Measurements from ENCODE around the gene MLST8.

Gene MLST8

GRCh38 chr16:2212362-2213324 lies 7.4 kb downstream of the MLST8 start:
- TF ChIP-seq, protein P1, sequence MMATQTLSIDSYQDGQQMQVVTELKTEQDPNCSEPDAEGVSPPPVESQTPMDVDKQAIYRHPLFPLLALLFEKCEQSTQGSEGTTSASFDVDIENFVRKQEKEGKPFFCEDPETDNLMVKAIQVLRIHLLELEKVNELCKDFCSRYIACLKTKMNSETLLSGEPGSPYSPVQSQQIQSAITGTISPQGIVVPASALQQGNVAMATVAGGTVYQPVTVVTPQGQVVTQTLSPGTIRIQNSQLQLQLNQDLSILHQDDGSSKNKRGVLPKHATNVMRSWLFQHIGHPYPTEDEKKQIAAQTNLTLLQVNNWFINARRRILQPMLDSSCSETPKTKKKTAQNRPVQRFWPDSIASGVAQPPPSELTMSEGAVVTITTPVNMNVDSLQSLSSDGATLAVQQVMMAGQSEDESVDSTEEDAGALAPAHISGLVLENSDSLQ (IDR thresholded peaks at IDR 0.05) = peak; percentile 87
- TF ChIP-seq LEF1 (IDR thresholded peaks at IDR 0.05; ENCODE audit: borderline replicate concordance) = no peak
- ChIA-PET POLR2A (interaction anchor here (1.1 to 2.5 kb wide), 3 partner anchors 9 to 57 kb away, joined by 3 to 12 read pairs (median 4); partner anchors contain the start of genes ECI1 and TRAF7), CTCF (no interaction called here)
- DNase-seq (ENCODE audit: extremely low spot score) = no peak

- CTCF ChIA-PET = interaction anchor here (0.6 kb wide), 2 partner anchors 59 to 74 kb away, joined by 3 read pairs; no protein-coding TSS in a partner anchor
- no peak for TF ChIP-seq SP1 (IDR thresholded peaks at IDR 0.05)
- TF ChIP-seq L3MBTL2 (conservative IDR thresholded peaks at IDR 0.05) = no peak
- no peak for TF ChIP-seq ARNT (IDR thresholded peaks at IDR 0.05)
- TF ChIP-seq CTBP1 (IDR thresholded peaks at IDR 0.05; ENCODE audit: borderline replicate concordance) = no peak
- no peak for TF ChIP-seq ZNF384 (IDR thresholded peaks at IDR 0.05)
- TF ChIP-seq, protein P1 (IDR thresholded peaks at IDR 0.05) = no peak
- TF ChIP-seq HDGF (IDR thresholded peaks at IDR 0.05; ENCODE audit: borderline replicate concordance) = no peak
- no peak for TF ChIP-seq FOXM1 (IDR thresholded peaks at IDR 0.05; ENCODE audit: borderline replicate concordance)
- no peak for TF ChIP-seq LEF1 (IDR thresholded peaks at IDR 0.05; ENCODE audit: borderline replicate concordance)
- no peak for TF ChIP-seq BHLHE40 (IDR thresholded peaks at IDR 0.05; ENCODE audit: borderline replicate concordance)
- no peak for TF ChIP-seq TARDBP (IDR thresholded peaks at IDR 0.05)
- TF ChIP-seq FOXK2 (IDR thresholded peaks at IDR 0.05) = no peak
- no peak for TF ChIP-seq ELF4 (IDR thresholded peaks at IDR 0.05)
- no peak for TF ChIP-seq NFRKB (IDR thresholded peaks at IDR 0.05)
- TF ChIP-seq SUZ12 (IDR thresholded peaks at IDR 0.05) = no peak
- TF ChIP-seq FOXA1 (IDR thresholded peaks at IDR 0.05) = no peak
- POLR2A ChIA-PET = interaction anchor here (0.6 to 3.7 kb wide), 9 partner anchors 9 to 249 kb away, joined by 4 to 34 read pairs (median 12); partner anchors contain the start of genes E4F1, ECI1, MLST8 and RPS2
- no peak for DNase-seq (ENCODE audit: extremely low spot score)
These were observed 8.8 kb downstream of the MLST8 start for GRCh38 chr16:2213817-2214718.

- POLR2A ChIA-PET = interaction anchor here (0.6 to 3.7 kb wide), 12 partner anchors 9 to 250 kb away, joined by 3 to 34 read pairs (median 8); partner anchors contain the start of genes E4F1, ECI1, MLST8 and RPS2
- DNase-seq (ENCODE audit: extremely low spot score) = no peak
These were observed 9.4 kb downstream of the MLST8 start, which contains the start of gene PGP for GRCh38 chr16:2214719-2214968. Gene PGP (minus strand): TSS chr16:2214840. CDS start chr16:2214777, 63 bp downstream.

GRCh38 chr16:2216330-2216729 lies 11.1 kb downstream of the MLST8 start:
- POLR2A ChIA-PET = interaction anchor here (0.9 to 3.7 kb wide), 6 partner anchors 9 to 35 kb away, joined by 3 to 34 read pairs (median 6); partner anchors contain the start of genes E4F1 and ECI1
- TF ChIP-seq SP1 (IDR thresholded peaks at IDR 0.05) (no peak), TARDBP (IDR thresholded peaks at IDR 0.05) (no peak), CTBP1 (IDR thresholded peaks at IDR 0.05; ENCODE audit: borderline replicate concordance) (no peak), FOXA1 (IDR thresholded peaks at IDR 0.05) (no peak), FOXK2 (IDR thresholded peaks at IDR 0.05) (no peak), FOXM1 (IDR thresholded peaks at IDR 0.05; ENCODE audit: borderline replicate concordance) (no peak), BHLHE40 (IDR thresholded peaks at IDR 0.05; ENCODE audit: borderline replicate concordance) (no peak), L3MBTL2 (conservative IDR thresholded peaks at IDR 0.05) (no peak), ZNF384 (IDR thresholded peaks at IDR 0.05) (no peak), HDGF (IDR thresholded peaks at IDR 0.05; ENCODE audit: borderline replicate concordance) (no peak), ELF4 (IDR thresholded peaks at IDR 0.05) (no peak), ARNT (IDR thresholded peaks at IDR 0.05) (no peak), LEF1 (IDR thresholded peaks at IDR 0.05; ENCODE audit: borderline replicate concordance) (no peak), NFRKB (IDR thresholded peaks at IDR 0.05) (no peak), SUZ12 (IDR thresholded peaks at IDR 0.05) (no peak)
- TF ChIP-seq, protein P1 (IDR thresholded peaks at IDR 0.05) = no peak
- no peak for DNase-seq (ENCODE audit: extremely low spot score)
- CTCF ChIA-PET = no interaction called here

More at GRCh38 chr16:2214719-2214968, 9.4 kb downstream of the MLST8 start, which contains the start of gene PGP:
- no peak for TF ChIP-seq CTBP1 (IDR thresholded peaks at IDR 0.05; ENCODE audit: borderline replicate concordance)
- TF ChIP-seq FOXM1 (IDR thresholded peaks at IDR 0.05; ENCODE audit: borderline replicate concordance) = no peak; the same call in 1 of the 2 replicates
- no peak for TF ChIP-seq HDGF (IDR thresholded peaks at IDR 0.05; ENCODE audit: borderline replicate concordance)
- no peak for TF ChIP-seq FOXK2 (IDR thresholded peaks at IDR 0.05)
- no peak for TF ChIP-seq ELF4 (IDR thresholded peaks at IDR 0.05)
- TF ChIP-seq, protein P1 (IDR thresholded peaks at IDR 0.05) = no peak
- no peak for TF ChIP-seq SUZ12 (IDR thresholded peaks at IDR 0.05)
- no peak for TF ChIP-seq BHLHE40 (IDR thresholded peaks at IDR 0.05; ENCODE audit: borderline replicate concordance)
- TF ChIP-seq TARDBP (IDR thresholded peaks at IDR 0.05) = no peak
- TF ChIP-seq L3MBTL2 (conservative IDR thresholded peaks at IDR 0.05) = no peak
- no peak for TF ChIP-seq ARNT (IDR thresholded peaks at IDR 0.05)
- no peak for TF ChIP-seq FOXA1 (IDR thresholded peaks at IDR 0.05)
- no peak; the same call in 1 of the 2 replicates for TF ChIP-seq LEF1 (IDR thresholded peaks at IDR 0.05; ENCODE audit: borderline replicate concordance)
- no peak for TF ChIP-seq SP1 (IDR thresholded peaks at IDR 0.05)
- no peak for TF ChIP-seq ZNF384 (IDR thresholded peaks at IDR 0.05)
- no peak for TF ChIP-seq NFRKB (IDR thresholded peaks at IDR 0.05)
- CTCF ChIA-PET = interaction anchor here (0.6 kb wide), 2 partner anchors 59 to 74 kb away, joined by 3 read pairs; no protein-coding TSS in a partner anchor
